HG03175 (cell line): ENCODE results near the gene VIL1.

Experiments
- ATAC-seq: cut with Tn5 transposase; IDR thresholded peaks from one replicate; pipeline ENCODE4 v1.9.1; 2021; ENCODE audit warnings: mild to moderate bottlenecking, moderate library complexity; ENCODE audit not compliant: unreplicated experiment

VIL1 gene

DNA sequence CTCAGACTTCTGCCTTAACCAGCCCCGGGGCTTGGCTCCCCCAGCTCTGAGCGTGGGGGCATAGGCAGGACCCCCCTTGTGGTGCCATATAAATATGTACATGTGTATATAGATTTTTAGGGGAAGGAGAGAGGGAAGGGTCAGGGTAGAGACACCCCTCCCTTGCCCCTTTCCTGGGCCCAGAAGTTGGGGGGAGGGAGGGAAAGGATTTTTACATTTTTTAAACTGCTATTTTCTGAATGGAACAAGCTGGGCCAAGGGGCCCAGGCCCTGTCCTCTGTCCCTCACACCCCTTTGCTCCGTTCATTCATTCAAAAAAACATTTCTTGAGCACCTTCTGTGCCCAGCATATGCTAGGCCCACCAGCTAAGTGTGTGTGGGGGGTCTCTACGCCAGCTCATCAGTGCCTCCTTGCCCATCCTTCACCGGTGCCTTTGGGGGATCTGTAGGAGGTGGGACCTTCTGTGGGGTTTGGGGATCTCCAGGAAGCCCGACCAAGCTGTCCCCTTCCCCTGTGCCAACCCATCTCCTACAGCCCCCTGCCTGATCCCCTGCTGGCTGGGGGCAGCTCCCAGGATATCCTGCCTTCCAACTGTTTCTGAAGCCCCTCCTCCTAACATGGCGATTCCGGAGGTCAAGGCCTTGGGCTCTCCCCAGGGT, 13.7 kb upstream of the VIL1 start:
- ATAC-seq: no peak

DNA sequence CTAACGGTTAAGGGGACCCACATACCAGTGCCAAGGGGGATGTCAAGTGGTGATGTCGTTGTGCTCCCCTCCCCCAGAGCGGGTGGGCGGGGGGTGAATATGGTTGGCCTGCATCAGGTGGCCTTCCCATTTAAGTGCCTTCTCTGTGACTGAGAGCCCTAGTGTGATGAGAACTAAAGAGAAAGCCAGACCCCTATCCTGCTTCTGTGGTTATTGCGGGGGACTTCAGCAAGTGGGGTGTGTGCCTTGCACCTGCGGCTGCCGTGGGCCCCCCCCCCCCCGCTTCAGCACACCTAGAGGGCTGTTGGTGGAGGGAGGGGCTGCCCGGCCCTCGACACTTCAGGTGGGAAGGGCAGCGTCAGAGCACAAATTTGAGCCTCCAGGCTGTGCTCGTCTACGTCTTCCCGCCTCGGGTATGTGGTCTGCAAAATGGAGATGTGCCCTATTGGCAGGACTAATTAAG, 13.1 kb upstream of the VIL1 start:
- ATAC-seq: peak; percentile 0

DNA sequence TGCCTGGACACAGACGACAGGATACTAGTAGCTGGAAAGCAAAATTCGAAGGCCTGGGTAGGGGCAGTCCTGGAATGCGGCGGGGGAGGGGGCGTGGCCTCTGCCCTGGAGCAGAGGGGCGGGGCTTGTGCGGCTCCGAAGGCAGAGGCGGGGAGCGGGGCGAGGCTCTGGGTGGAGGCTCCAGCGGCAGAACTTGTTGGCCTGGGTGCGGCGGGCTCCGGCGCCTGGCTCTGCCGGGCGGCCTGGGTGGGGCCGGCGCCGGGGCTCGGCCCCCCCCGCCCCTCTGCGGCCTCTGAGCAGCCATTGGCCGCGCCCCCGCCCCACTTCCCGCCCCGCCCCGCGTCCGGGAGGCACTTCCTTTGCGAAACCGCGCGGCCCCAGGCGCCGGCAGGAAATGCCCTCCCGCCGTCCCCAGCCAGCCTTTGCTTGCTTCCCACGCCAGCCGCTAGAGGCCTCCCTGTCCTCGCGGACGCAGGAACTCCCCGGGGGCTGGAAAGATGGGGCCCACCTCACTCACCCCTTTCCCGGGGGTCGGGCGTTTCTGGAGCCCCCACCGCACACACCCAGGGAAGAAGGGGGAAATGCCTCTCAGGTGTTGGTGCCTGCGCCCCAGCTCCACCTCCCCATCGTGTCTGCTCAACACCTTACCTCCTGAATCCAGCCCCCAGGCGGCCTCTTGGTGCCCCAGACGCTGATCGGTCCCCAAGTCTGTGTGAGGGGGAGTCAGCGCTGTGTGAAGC, 12.5 kb upstream of the VIL1 start:
- ATAC-seq: peak; percentile 83

DNA sequence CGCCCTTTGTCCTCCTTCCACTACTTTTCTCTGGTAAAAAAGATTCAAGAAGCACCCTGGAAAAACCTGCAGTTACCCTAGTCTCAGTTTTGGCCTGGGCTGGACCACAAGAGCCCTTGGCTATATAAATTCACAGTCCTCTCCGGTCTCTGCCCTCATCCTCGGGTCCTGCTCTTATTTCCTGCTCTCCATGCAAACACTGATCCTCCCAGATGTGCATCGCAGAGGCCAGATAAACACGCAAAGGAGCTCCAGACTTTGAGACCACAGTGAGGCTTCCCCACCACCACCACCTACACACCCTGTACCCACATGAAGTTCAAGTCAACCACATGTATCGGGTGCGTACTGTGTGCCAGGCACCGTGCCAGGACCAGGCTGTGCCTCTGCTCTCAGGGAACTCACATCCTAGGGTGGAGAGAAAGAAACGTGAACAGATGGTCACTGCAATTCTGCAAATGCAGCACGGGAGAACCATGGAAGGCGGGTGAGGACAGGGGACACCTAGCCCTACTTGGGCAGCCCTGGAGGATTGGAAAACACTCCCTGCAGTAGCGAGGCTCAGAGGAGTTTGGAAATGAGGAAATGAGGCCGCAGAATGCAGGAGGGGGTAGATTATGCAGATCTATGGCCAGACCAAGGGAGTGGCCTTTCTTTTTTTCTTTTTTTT, 11.8 kb upstream of the VIL1 start:
- ATAC-seq: peak; percentile 5

DNA sequence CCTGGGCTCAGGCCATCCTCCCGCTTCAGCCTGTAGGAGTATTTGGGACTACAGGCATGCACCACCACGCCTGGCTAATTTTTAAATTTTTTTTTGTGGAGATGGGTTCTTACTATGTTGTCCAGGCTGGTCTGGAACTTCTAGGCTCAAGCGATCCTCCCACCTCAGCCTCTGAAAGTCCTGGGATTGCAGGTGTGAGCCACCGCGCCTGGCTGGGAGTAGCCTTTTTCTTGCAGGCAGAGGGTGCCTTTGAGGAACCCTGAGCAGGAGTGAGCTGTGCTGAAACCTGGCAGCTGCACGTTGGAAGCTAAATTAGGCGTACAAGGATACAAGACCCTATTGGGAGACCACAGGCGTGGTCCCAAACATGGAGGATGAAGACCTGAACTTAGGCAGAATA, 11.2 kb upstream of the VIL1 start:
- ATAC-seq: no peak

DNA sequence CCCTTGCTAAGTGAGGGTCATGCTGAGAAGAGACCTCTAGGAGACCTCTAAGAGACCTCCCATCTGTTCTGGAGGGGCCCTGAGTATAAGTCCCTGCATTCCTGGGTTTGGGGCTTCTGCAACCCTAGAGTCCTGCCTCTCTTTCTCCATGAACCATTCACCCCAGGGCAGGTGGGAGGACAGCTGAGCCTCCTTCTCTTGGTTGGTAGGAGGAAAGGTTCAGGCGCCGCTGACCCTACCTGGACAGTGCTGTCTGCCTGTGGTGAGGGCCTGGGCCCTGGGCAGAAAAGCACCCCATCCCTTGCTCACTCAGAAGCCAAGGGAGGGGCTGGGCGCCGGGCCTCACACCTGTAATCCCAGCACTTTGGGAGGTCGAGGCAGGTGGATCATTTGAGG, 604 bp upstream of the VIL1 start:
- no peak for ATAC-seq

DNA sequence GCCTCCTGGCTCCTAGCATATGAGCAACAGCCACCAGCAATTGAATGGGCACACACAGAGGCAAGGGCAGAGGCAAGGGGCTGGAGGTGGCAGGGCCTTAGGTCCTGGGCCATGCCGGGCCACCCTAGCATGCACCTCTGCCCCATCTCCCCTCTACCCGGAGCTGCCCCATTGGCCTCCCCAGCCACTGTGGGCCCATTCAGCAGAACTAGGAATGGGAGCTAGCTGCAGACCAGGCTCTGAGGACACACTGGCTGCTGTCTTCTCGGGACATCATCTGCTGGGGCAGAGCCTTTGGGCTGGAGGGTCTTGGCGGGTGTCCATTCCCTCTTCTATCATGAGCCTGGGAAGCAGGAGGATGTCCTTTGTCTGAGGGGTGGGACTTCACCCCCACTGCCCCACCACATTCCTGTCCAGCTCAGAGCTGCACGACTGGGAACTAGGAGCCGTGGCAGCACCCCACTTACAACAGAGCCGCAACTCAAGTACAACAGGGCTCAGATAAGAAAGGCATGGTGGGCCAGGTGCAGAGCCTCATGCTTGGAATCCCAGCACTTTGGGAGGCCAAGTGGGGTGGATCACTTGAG, 800 bp downstream of the VIL1 start:
- no peak for ATAC-seq

DNA sequence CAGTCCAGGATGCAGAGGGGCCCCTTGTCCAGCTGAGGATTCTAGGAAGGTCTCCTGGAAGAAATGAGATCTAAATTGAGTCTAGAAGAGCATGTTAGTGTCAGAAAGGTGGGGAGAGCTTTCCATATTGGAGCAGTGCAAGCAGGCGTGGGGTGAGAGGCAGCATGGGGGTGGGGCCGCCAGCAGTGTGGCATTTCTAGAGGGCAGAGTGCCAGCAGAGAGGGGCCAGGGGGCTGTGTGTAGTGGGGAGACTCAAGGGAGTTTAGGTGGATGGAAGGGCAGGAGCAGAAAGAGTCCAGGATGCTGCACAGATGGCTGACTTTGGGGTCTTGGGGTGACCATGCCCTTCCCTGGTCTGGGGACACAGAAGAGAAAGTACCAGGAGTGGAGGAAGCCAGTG, 2.1 kb downstream of the VIL1 start:
- no peak for ATAC-seq

DNA sequence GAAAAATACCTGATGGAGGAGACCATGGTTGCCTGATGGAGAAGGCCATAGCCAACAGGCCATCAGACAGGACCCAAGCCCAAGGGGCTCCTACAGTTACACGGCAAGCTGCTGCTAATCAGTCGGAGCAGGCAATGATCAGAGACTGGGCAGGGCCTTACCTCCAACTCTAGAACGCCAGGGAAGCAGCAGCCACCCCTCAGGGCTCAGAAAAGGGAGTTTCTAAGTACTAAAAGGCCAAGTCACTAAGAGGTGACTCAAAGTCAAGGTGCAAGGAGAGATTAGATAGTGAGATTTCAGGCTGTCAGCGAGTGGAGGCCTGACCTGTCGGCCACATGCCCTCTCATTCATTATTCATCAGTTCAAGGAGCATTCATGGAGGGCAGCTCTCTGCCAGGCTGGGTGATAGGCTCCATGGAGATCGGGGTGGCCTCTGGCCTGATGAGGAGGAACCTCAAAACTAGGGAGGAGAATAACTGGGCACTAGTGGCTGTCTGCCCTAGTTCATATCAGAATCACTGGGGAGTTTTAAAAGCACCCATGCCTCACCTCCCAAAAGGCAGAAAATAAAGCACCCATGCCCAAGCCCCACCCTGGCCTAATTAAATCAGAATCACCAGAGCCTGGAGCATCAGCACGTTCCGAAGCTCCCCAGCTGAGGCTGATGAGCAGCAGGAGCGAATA, 3.6 kb downstream of the VIL1 start:
- ATAC-seq: no peak

DNA sequence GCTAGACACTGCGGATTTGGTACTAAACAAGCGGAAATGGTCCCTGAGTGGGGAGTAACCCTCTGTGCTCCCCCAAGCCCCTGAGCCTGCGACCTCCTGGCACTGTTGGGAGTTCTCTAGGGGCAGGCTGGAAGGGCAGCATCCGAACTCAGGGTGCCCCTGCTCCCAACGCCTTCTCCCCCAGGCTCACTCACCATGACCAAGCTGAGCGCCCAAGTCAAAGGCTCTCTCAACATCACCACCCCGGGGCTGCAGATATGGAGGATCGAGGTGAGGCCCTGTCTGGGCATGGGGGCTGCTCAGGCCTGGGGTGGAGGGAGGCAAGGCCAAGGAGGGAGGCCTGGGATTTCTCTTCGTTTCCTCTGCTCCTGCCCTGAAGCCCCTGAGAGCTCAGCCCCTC, 4.7 kb downstream of the VIL1 start:
- no peak for ATAC-seq

DNA sequence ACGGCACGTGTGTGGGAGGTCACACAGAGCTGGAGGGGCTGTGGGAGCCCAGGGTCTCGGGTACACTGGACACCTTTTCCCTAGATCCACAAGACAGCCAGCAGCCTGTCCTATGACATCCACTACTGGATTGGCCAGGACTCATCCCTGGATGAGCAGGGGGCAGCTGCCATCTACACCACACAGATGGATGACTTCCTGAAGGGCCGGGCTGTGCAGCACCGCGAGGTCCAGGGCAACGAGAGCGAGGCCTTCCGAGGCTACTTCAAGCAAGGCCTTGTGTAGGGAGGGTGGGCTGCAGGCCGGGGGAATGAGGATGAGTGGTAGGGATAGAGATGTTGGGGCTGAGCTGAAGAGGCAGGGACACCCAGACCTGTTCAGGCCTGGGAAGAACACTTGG, 6.6 kb downstream of the VIL1 start:
- no peak for ATAC-seq

DNA sequence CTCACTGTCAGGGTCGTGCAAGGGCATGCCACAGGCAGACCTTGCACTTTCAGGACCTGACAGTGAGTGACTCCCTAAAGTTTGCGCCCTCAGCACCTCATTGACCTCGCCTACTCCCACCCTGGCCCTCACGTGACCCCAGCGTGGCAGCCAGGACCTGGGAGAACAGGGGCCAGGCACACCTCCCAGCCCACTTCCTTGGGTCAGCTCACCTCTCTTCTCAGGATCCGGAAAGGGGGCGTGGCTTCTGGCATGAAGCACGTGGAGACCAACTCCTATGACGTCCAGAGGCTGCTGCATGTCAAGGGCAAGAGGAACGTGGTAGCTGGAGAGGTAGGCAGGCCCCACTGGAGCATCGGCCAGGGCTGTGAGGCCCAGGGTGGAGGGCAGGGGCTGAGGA, 8.8 kb downstream of the VIL1 start:
- no peak for ATAC-seq

DNA sequence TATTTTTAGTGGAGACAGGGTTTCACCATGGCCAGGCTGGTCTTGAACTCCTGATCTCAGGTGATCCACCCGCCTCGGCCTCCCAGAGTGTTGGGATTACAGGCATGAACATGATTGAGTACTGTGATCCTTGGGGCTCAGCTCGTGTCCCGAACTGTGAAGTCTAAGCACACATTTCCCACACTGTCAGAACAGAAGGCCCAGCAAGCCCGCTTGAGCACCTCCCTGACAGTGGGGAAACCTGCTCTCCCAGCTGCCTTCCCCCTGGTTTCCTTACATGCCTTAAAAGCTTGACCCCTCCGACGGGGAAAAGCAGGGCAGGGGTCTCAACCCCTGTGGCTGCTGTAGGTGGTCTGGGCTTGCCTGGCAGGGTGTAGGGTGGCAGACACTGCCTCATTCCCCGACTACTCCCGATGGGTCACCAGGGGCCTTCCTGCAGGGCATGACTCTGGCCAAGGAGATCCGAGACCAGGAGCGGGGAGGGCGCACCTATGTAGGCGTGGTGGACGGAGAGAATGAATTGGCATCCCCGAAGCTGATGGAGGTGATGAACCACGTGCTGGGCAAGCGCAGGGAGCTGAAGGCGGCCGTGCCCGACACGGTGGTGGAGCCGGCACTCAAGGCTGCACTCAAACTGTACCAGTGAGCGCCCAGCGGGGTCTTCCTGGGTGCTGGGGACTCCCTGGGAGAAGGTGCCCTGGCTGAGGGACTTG, 10.1 kb downstream of the VIL1 start:
- ATAC-seq: no peak

DNA sequence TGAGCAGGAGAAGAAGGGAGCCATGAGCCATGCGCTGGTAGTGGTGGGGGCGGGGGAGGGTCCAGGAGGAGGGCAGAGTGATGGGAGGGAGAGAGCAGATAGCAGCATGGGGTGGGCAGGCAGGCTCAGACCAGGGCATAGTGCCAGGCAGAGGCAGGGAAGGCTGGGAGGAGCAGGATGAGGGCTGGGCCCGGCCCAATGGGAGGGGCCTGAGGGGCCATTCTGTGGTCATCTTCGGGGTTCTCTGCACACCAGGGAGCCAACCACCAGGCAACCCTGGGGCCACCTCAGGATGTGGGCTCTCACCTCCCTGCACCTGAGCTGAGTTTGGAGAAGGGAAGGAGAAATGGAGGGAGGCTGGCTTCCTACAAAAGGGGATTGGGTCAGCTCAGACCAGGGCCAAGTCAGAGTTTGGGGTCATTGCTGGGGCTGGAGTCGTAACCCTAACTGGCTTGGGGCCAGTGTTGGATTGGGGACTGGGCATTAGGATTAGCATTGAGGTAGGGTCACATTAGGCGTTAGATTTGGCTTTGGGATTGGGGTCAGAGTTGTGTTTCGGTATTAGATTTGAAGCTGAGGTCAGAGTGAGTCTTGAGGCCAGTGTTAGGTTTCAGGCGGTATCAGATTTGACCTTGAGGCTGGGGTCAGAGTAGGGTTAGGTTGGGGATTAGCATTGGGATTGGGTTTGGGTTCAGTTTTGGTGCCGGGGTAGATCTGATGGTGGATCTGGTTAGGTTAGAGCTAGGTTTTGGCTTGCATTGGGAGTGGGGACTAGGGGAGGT, 11.2 kb downstream of the VIL1 start:
- no peak for ATAC-seq

DNA sequence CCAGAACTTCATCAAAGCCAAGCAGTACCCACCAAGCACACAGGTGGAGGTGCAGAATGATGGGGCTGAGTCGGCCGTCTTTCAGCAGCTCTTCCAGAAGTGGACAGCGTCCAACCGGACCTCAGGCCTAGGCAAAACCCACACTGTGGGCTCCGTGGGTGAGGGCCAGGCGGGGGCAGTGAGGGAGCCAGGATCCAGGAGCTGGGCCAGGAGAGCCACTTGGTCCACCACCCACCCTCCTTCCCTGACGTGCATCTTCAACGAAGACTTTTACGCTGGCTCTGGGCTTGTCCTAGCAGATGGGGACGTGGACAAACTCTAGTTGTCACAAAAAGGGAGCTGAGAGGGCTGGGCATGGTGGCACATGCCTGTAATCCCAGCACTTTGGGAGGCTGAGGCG, 11.8 kb downstream of the VIL1 start:
- no peak for ATAC-seq

DNA sequence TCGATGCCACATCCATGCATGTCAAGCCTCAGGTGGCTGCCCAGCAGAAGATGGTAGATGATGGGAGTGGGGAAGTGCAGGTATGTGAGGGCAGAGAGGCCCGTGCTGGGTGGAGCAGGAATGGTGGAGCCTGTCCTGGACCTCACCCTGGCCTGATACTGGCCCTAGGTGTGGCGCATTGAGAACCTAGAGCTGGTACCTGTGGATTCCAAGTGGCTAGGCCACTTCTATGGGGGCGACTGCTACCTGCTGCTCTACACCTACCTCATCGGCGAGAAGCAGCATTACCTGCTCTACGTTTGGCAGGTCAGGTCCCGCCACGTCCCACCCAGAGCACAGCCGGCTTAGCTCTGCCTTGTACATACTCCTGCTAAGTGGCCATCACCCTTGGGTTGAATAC, 13.0 kb downstream of the VIL1 start:
- ATAC-seq: no peak

DNA sequence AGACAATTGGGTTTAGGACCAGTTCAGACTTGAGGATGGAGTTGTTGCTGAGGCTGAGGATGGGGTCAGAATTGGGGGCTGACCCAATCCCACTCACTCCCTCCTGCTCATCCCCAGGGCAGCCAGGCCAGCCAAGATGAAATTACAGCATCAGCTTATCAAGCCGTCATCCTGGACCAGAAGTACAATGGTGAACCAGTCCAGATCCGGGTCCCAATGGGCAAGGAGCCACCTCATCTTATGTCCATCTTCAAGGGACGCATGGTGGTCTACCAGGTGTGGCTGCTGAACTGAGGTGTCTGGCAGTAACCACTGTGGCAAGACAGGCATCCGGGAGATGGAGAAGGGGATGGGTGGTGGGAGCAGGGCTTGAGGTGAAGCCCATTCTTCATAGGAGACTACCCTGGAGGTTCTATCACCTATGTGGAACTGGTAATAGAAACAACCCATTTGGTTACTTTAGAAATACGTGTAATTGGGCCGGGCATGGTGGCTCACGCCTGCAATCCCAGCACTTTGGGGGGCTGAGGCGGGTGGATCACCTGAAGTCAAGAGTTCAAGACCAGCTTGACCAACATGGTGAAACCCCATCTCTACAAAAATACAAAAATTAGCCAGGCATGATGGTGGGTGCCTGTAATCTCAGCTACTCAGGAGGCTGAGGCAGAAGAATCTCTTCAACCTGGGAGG, 13.9 kb downstream of the VIL1 start:
- no peak for ATAC-seq

DNA sequence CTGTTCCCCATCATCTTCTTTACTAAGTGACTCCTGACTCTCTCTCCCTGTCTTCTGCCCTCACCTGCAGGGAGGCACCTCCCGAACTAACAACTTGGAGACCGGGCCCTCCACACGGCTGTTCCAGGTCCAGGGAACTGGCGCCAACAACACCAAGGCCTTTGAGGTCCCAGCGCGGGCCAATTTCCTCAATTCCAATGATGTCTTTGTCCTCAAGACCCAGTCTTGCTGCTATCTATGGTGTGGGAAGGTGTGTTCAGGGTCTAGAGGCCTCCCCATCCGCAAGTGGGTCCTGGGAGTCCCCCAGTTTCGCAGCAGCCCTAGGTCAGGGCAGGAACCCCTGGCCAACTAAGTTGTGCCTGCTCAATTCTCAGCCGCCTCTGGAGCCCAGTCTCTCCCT, 15.5 kb downstream of the VIL1 start:
- no peak for ATAC-seq
